ENCODE results near the gene MAGI2.

Gene MAGI2

DNA sequence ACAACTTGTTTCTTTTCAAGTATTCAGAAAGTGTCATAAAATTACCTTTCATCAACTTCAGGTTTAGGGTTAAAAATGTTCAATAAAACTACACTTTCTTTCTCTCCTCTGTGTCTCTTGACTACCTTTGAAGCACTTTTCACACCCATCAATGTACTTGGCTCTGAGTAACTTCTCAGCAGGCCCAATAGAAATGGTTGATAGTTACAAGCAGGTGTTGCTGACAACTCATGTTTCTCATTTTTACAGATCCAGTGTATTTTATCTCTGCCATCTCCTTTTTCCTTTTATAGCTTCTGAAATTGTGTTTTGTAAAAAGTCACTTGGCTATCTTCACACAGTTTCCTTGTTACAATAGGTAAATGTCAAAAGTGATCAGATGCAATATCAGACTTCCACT is 1306.9 kb downstream of the MAGI2 start:
- no peak for DNase-seq (ENCODE audit: insufficient read length, low spot score)
- FAIRE-seq = no peak

DNA sequence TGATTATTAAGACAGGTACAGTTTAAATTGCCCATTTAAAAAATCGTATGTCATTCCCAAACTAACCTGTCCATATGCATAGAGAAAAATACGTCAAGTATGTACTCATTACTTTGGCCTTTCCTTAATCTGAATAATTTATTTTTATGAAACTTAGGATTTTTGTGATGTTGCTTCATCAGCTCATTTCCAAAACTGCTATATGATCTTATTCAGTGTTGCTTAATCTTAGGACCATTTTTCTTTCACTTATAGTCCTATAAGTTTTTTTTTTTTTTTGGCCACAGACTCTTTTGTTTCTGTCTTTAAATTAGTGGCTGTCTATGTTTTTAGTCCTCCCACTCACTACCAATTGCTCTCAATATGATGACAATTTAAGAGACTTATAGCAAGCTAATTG is 1309.8 kb downstream of the MAGI2 start:
- DNase-seq (ENCODE audit: insufficient read length, low spot score) = no peak
- no peak for TF ChIP-seq PAX5 (IDR thresholded peaks at IDR 0.05; ENCODE audit: insufficient read depth, low read length, severe bottlenecking)
- FAIRE-seq = no peak

More for the DNA sequence above, 1306.9 kb downstream of the MAGI2 start:
- TF ChIP-seq PAX5 (IDR thresholded peaks at IDR 0.05; ENCODE audit: insufficient read depth, low read length, severe bottlenecking) = no peak
- no peak for TF ChIP-seq POLR2AphosphoS5 (IDR thresholded peaks at IDR 0.05; ENCODE audit: low read depth, low read length)
- TF ChIP-seq POU2F2 (IDR thresholded peaks at IDR 0.05; ENCODE audit: low read depth, low read length) = no peak
- TF ChIP-seq POLR2A (IDR thresholded peaks at IDR 0.05; ENCODE audit: low read depth, low read length) = no peak
- TF ChIP-seq TAF1 (IDR thresholded peaks at IDR 0.05; ENCODE audit: low read depth, low read length) = no peak
- no peak for TF ChIP-seq SPI1 (IDR thresholded peaks at IDR 0.05; ENCODE audit: low read depth, low read length)

DNA sequence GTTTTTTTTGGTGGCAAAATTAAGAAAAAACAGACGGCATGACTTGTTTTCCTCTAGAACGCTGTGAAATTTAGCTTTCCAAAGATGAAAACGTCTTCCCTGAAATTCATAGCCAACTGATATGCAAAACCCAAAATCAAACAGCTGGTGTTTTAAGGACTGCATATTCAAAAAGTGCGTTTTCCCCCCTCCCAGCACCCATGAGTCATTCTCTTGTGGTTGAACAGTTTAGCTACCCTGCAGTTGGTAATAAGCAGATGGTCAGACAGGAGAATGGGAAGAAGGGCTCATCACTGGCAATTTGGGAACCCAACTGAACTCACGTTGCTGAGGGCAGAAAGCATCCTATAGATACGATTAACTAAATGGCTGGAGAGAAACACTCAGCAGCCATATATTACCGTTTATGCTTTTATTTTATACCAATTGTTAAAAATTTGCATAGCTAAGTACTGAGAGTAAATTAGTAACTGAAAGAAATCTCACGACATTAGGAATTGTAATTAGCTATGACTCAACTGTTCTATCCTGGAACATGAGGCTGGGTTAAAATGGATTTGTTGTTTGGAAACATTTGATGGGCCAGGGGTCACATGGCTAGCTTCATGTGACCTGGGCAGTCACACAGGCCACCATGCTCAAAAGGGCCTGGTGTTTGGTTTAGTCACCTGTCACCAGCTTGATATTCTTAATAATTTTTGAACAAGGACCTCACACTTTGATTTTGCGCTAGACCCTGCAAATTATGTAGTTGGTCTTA is 1311.8 kb downstream of the MAGI2 start:
- TF ChIP-seq SPI1 (IDR thresholded peaks at IDR 0.05; ENCODE audit: low read depth, low read length) = no peak
- no peak for TF ChIP-seq POLR2A (IDR thresholded peaks at IDR 0.05; ENCODE audit: low read depth, low read length)
- no peak for TF ChIP-seq PAX5 (IDR thresholded peaks at IDR 0.05; ENCODE audit: insufficient read depth, low read length, severe bottlenecking)
- TF ChIP-seq POLR2AphosphoS5 (IDR thresholded peaks at IDR 0.05; ENCODE audit: low read depth, low read length) = no peak
- no peak for TF ChIP-seq TAF1 (IDR thresholded peaks at IDR 0.05; ENCODE audit: low read depth, low read length)
- TF ChIP-seq POU2F2 (IDR thresholded peaks at IDR 0.05; ENCODE audit: low read depth, low read length) = no peak
- FAIRE-seq (no peak), DNase-seq (ENCODE audit: insufficient read length, low spot score) (no peak)

DNA sequence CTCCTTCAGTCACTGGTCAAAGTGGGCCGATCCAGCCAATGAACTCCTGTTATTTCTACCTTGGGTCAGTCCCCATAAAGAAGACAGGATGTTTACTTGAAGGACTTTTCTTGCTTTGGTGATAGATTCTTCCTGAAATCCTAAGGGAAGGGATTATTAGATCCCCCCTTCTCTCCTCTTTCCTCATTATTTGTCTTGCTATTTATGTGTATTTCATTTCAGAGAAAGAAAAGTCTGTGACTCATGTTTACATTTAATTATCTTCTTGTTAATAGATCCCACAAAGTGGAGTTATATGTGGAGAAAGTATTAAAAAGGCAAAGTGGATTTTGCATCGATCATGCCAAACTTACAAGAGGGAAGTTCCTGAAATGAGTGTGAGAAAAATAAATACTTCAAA is 1313.4 kb downstream of the MAGI2 start:
- TF ChIP-seq POLR2A (IDR thresholded peaks at IDR 0.05; ENCODE audit: low read depth, low read length) (no peak), POU2F2 (IDR thresholded peaks at IDR 0.05; ENCODE audit: low read depth, low read length) (no peak), POLR2AphosphoS5 (IDR thresholded peaks at IDR 0.05; ENCODE audit: low read depth, low read length) (no peak), PAX5 (IDR thresholded peaks at IDR 0.05; ENCODE audit: insufficient read depth, low read length, severe bottlenecking) (no peak), TAF1 (IDR thresholded peaks at IDR 0.05; ENCODE audit: low read depth, low read length) (no peak), SPI1 (IDR thresholded peaks at IDR 0.05; ENCODE audit: low read depth, low read length) (no peak)
- FAIRE-seq (no peak), DNase-seq (ENCODE audit: insufficient read length, low spot score) (no peak)

DNA sequence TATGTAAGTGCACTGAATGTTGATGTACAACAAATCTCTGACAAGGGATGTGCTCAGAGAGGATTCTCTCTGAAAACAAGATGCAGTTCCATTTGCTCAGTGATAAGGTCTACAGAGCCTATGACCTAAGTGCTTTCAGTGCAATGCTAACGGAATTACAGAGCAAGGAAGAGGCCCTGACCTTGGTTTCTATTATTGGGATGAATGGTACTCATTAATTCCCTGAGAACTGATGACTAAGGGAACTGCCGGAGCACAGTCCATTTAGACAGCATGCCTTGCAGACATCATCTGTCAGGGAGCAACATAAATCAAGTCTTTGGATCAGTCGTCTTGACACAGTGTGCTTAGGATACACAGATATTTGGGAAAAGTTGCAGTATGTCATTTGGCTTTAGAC is 1314.1 kb downstream of the MAGI2 start:
- DNase-seq (ENCODE audit: insufficient read length, low spot score) (no peak), FAIRE-seq (no peak)
- TF ChIP-seq SPI1 (IDR thresholded peaks at IDR 0.05; ENCODE audit: low read depth, low read length) = no peak
- no peak for TF ChIP-seq POLR2AphosphoS5 (IDR thresholded peaks at IDR 0.05; ENCODE audit: low read depth, low read length)
- no peak for TF ChIP-seq POU2F2 (IDR thresholded peaks at IDR 0.05; ENCODE audit: low read depth, low read length)
- TF ChIP-seq POLR2A (IDR thresholded peaks at IDR 0.05; ENCODE audit: low read depth, low read length) = no peak
- TF ChIP-seq TAF1 (IDR thresholded peaks at IDR 0.05; ENCODE audit: low read depth, low read length) = no peak
- no peak for TF ChIP-seq PAX5 (IDR thresholded peaks at IDR 0.05; ENCODE audit: insufficient read depth, low read length, severe bottlenecking)

DNA sequence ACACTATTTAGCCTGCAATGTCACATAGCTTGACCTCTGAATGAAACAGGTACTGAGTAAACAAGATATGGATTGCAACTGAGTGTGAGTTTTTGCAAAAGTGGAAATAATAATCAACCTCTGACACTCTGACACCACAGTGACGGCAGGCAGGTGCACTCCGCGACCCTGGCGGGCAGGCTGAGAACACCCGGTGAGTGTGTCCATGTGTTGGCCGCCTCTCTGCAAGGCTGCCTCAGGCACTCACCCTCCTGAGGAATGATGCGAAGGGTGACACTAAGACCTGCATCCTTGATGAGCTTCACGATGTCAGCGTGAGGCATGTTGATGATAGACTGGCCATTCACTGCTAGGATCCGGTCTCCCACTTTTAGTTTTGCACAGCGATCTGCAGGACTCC is 1318.7 kb downstream of the MAGI2 start:
- FAIRE-seq = no peak

DNA sequence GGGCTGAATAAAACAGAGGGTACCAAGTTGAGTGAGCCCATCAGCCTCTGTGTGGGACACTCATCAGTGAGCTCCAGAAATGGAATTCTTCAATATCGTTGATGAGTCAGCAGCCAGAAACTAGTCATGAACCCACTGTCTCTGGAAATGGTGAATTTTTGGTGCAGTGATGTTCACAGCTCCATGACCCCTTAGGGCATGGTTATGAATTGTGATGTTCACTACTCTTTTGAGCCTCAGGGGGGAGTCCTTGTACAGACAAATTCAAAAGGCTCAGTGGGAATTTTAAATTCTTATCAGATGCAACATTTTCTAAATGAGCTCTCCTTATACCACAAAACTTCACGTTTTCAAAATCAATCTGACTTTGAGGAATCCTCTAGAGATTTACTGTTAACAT is 1319.2 kb downstream of the MAGI2 start:
- peak; percentile 13 for FAIRE-seq
- peak; percentile 26 for DNase-seq (ENCODE audit: insufficient read length, low spot score)
- TF ChIP-seq POLR2A (IDR thresholded peaks at IDR 0.05; ENCODE audit: low read depth, low read length) = no peak
- no peak for TF ChIP-seq POLR2AphosphoS5 (IDR thresholded peaks at IDR 0.05; ENCODE audit: low read depth, low read length)
- TF ChIP-seq SPI1 (IDR thresholded peaks at IDR 0.05; ENCODE audit: low read depth, low read length) = no peak
- no peak for TF ChIP-seq TAF1 (IDR thresholded peaks at IDR 0.05; ENCODE audit: low read depth, low read length)
- no peak for TF ChIP-seq PAX5 (IDR thresholded peaks at IDR 0.05; ENCODE audit: insufficient read depth, low read length, severe bottlenecking)
- no peak for TF ChIP-seq POU2F2 (IDR thresholded peaks at IDR 0.05; ENCODE audit: low read depth, low read length)

More for the DNA sequence above, 1318.7 kb downstream of the MAGI2 start:
- no peak for DNase-seq (ENCODE audit: insufficient read length, low spot score)
- TF ChIP-seq SPI1 (IDR thresholded peaks at IDR 0.05; ENCODE audit: low read depth, low read length) (no peak), POU2F2 (IDR thresholded peaks at IDR 0.05; ENCODE audit: low read depth, low read length) (no peak), POLR2AphosphoS5 (IDR thresholded peaks at IDR 0.05; ENCODE audit: low read depth, low read length) (no peak), POLR2A (IDR thresholded peaks at IDR 0.05; ENCODE audit: low read depth, low read length) (no peak), PAX5 (IDR thresholded peaks at IDR 0.05; ENCODE audit: insufficient read depth, low read length, severe bottlenecking) (no peak), TAF1 (IDR thresholded peaks at IDR 0.05; ENCODE audit: low read depth, low read length) (no peak)

DNA sequence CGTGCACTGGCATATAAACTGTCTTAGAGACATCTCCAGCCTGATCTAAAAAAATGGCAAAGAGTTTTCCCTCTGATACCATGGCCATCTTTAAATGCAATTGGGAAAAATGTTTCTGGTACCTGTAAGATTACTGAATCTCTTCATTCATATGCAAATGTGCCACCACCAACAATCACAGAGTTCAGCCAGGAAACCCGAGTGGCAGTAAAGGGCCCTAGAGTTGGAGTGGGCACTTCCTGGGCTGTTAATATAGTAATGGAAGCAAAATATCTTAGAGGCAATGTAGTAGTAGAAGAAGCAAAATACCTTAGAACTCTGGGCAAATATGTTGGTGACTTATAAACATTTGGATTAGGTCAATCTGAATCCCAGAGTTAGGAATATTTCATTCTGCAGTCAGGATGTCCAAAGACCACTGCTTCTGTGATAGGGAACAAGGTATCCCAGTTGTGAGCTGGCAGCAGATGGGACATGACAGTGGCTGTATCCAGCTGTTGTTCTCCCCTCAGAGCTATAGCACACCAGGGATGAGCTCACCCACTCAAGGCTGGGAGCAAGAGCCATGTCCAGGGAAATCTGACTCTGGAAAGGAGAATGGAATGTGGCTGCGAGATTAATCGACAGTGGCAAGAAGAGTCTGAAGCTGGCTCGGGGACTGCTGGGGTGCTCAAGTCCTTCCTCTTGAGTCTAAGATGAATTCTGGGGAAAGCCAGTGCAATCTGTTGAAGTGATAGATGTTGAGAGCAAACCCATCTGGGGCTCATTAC is 1322.8 kb downstream of the MAGI2 start:
- TF ChIP-seq POLR2A (IDR thresholded peaks at IDR 0.05; ENCODE audit: low read depth, low read length) (no peak), POLR2AphosphoS5 (IDR thresholded peaks at IDR 0.05; ENCODE audit: low read depth, low read length) (no peak), SPI1 (IDR thresholded peaks at IDR 0.05; ENCODE audit: low read depth, low read length) (no peak), PAX5 (IDR thresholded peaks at IDR 0.05; ENCODE audit: insufficient read depth, low read length, severe bottlenecking) (no peak), POU2F2 (IDR thresholded peaks at IDR 0.05; ENCODE audit: low read depth, low read length) (no peak), TAF1 (IDR thresholded peaks at IDR 0.05; ENCODE audit: low read depth, low read length) (no peak)
- DNase-seq (ENCODE audit: insufficient read length, low spot score) = no peak
- FAIRE-seq = no peak

DNA sequence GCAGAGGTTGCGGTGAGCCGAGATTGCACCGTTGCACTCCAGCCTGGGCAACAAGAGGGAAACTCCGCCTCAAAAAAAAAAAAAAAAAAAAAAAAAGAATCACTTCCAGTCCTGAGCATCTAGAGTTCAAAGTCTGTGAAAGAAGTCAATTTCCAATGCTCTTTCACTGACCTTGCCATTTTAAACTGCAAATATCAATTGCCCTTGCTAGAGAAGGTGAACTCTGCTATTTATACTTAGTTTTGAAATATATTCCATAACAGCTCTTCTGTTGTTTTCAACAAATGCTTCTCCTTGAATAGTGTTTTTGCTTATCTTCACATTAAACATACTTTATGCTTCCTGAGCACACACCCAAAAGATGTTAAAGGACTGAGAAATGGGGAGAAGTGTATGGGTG is 1323.6 kb downstream of the MAGI2 start:
- DNase-seq (ENCODE audit: insufficient read length, low spot score) (no peak), FAIRE-seq (no peak)
- TF ChIP-seq POLR2AphosphoS5 (IDR thresholded peaks at IDR 0.05; ENCODE audit: low read depth, low read length) (no peak), POLR2A (IDR thresholded peaks at IDR 0.05; ENCODE audit: low read depth, low read length) (no peak), SPI1 (IDR thresholded peaks at IDR 0.05; ENCODE audit: low read depth, low read length) (no peak), PAX5 (IDR thresholded peaks at IDR 0.05; ENCODE audit: insufficient read depth, low read length, severe bottlenecking) (no peak), TAF1 (IDR thresholded peaks at IDR 0.05; ENCODE audit: low read depth, low read length) (no peak), POU2F2 (IDR thresholded peaks at IDR 0.05; ENCODE audit: low read depth, low read length) (no peak)

Measured in GM12891 (cell line).